Bronchial epithelial cell (primary cell): Measurements from ENCODE around the gene RADIL. TPM values are rescaled to one million over a fixed set of nuclear protein-coding genes. Genes with fewer than 3 reads are reported as not detected.

Experiments
- DNase-seq: peaks from one replicate; pipeline ENCODE4 v3.0.0-alpha.2; 2010; ENCODE audit warnings: low read depth
- FAIRE-seq: peaks from 2 replicates; lab custom pipeline; 2011; peaks lifted over from hg19 to GRCh38; lab: Jason Lieb, UNC
- H3K27me3 ChIP-seq: 2 replicates; pipeline ENCODE4 v1.5.1; 2011; ENCODE audit warnings: low read length; ENCODE audit not compliant: control insufficient read depth, insufficient read depth
- H3K36me3 ChIP-seq: 2 replicates; pipeline ENCODE4 v1.5.1; 2011; ENCODE audit warnings: low read length; ENCODE audit not compliant: control insufficient read depth, insufficient read depth
- H3K4me3 ChIP-seq: 2 replicates; pipeline ENCODE4 v1.5.1; 2011; ENCODE audit warnings: mild to moderate bottlenecking, low read depth, low read length, control low read depth
- CTCF ChIP-seq: IDR thresholded peaks from 2 replicates; pipeline ENCODE4 v1.5.1; 2011; ENCODE audit warnings: mild to moderate bottlenecking, moderate library complexity, low read length, control low read depth, inconsistent platforms; ENCODE audit not compliant: insufficient read depth, severe bottlenecking
- total RNA-seq: library from RNA; depleted of rRNA; stranded (reverse); fragments of >200 nt; gene quantifications from 2 replicates; pipeline ENCODE4 v1.2.1, GENCODE V29; 2014

RADIL gene
- total RNA-seq, 1 donor from 2014 or later: under 0.01 TPM

GRCh38 chr7:4882169-4883032 lies 1.1 kb downstream of the RADIL start:
- TF ChIP-seq CTCF: no peak
- no peak overlapping the region for H3K4me3 ChIP-seq
- DNase-seq: peak; percentile 9
- no peaks in the 10 kb centered on the region for H3K27me3 ChIP-seq
- no peaks in the 10 kb centered on the region for H3K36me3 ChIP-seq
- no peak for FAIRE-seq

GRCh38 chr7:4880218-4880617 lies 3.3 kb downstream of the RADIL start:
- H3K27me3 ChIP-seq: no peaks in the 10 kb centered on the region
- TF ChIP-seq CTCF: no peak
- no peak for FAIRE-seq
- no peaks in the 10 kb centered on the region for H3K36me3 ChIP-seq
- DNase-seq: no peak
- no peak overlapping the region for H3K4me3 ChIP-seq

GRCh38 chr7:4879396-4880081 lies 4.0 kb downstream of the RADIL start:
- H3K4me3 ChIP-seq: no peak overlapping the region
- no peak for DNase-seq
- no peak for TF ChIP-seq CTCF
- no peaks in the 10 kb centered on the region for H3K36me3 ChIP-seq
- H3K27me3 ChIP-seq: no peaks in the 10 kb centered on the region
- no peak for FAIRE-seq

DNA sequence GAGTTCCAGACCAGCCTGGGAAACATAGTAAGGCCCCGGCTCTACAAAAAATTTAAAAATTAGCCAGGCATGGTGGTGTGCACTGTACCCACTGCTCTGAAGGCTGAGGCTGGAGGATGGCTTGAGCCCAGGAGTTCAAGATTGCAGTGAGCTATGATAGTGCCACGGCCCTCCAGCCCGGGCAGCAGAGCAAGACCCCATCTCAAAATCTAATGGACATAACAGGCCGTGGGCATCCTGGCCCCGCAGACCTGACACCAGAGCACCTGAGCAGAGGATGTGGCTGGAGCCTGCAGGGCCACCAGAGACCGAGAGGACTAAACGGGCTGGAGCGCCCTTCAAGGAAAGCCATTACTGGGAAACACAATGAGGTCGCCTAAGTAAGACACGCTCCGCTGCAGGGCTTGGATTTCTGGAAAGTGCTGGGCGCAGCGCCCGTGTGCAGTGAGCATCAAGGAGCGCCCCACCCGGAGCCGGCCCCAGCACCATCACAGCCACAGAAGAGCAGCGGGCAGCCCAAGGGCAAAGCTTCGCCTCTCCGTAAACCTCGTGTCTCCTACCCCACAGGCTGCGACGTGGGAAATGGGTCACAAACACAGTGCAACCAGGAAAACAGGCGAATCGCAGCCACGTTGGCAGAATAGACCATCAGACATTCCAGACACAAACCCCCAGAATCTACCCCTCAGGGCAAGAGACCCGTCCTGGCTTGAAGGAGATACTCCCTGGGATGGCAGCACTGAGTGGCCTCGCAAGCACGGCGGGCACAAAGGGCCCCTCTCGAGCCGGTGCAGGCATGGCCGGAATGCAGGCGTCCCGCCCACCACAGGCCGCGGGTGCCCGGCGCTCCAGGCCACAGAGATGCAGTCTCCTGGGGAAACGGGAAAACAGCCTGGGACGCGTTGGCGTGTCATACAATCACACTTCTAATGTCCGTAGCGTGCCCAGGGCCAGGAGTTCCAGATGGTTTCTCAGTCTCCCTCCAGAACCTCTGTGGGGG lies 4.9 kb downstream of the RADIL start:
- FAIRE-seq (no peak), DNase-seq (no peak)
- Histone ChIP-seq H3K4me3 (no peak overlapping the region), H3K36me3 (no peaks in the 10 kb centered on the region), H3K27me3 (no peaks in the 10 kb centered on the region)
- TF ChIP-seq CTCF: no peak

- Histone ChIP-seq H3K27me3 (no peaks in the 10 kb centered on the region), H3K4me3 (no peak overlapping the region), H3K36me3 (no peaks in the 10 kb centered on the region)
- TF ChIP-seq CTCF: no peak
- no peak for FAIRE-seq
- no peak for DNase-seq
Observed at GRCh38 chr7:4876586-4876985, 6.9 kb downstream of the RADIL start.
